Epithelial cell of alveolus of lung (primary cell): ENCODE data around the gene CDAN1. TPM values are rescaled to one million over a fixed set of nuclear protein-coding genes. Genes with fewer than 3 reads are reported as not detected.

ENCODE experiments used
- total RNA-seq: library from RNA; depleted of rRNA; stranded (reverse); fragments of >200 nt; gene quantifications from 2 replicates; pipeline ENCODE4 v1.2.1, GENCODE V29; 2015

Gene CDAN1
- total RNA-seq = 9.1 and 12.1 TPM in 2 replicates

GRCh38 chr15:42736793-42737528, at the start of gene CDAN1:
TSS of gene CDAN1 (minus strand) at chr15:42737128. CDS start at chr15:42737102, 26 bp downstream.

Other genes with a start within 250 kb of the CDAN1 start
- gene ZNF106, start 246.0 kb downstream of the CDAN1 start, total RNA-seq = 26.1 and 32.2 TPM in 2 replicates
- gene SNAP23, start 241.5 kb downstream of the CDAN1 start, total RNA-seq = 59.4 and 70.7 TPM in 2 replicates
- gene LRRC57, start 188.3 kb downstream of the CDAN1 start, total RNA-seq = 11.2 and 13.7 TPM in 2 replicates
- gene HAUS2, start 188.3 kb downstream of the CDAN1 start, total RNA-seq = 38.0 and 70.9 TPM in 2 replicates
- 1.4 and 8.3 TPM in 2 replicates for gene STARD9, start 161.5 kb downstream of the CDAN1 start, total RNA-seq
- gene TTBK2, start 183.7 kb upstream of the CDAN1 start, total RNA-seq = 7.1 and 10.9 TPM in 2 replicates